ENCODE data around the gene SLC14A1.

GRCh38 chr18:45782662-45783061, 58.7 kb downstream of the SLC14A1 start:
- TF ChIP-seq, protein P1, sequence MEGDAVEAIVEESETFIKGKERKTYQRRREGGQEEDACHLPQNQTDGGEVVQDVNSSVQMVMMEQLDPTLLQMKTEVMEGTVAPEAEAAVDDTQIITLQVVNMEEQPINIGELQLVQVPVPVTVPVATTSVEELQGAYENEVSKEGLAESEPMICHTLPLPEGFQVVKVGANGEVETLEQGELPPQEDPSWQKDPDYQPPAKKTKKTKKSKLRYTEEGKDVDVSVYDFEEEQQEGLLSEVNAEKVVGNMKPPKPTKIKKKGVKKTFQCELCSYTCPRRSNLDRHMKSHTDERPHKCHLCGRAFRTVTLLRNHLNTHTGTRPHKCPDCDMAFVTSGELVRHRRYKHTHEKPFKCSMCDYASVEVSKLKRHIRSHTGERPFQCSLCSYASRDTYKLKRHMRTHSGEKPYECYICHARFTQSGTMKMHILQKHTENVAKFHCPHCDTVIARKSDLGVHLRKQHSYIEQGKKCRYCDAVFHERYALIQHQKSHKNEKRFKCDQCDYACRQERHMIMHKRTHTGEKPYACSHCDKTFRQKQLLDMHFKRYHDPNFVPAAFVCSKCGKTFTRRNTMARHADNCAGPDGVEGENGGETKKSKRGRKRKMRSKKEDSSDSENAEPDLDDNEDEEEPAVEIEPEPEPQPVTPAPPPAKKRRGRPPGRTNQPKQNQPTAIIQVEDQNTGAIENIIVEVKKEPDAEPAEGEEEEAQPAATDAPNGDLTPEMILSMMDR (IDR thresholded peaks at IDR 0.05) = no peak
- TF ChIP-seq EZH2 (IDR thresholded peaks at IDR 0.05; ENCODE audit: borderline replicate concordance, insufficient read depth, low read depth, low read length, poor library complexity, severe bottlenecking) = no peak
